HG03103 (cell line): Measurements from ENCODE around the gene FNDC3B.

Experiments
- ATAC-seq: cut with Tn5 transposase; IDR thresholded peaks from one replicate; pipeline ENCODE4 v1.9.1; 2021; ENCODE audit warnings: low read depth; ENCODE audit not compliant: unreplicated experiment

The FNDC3B gene

GRCh38 chr3:172296975-172297332, 257.6 kb downstream of the FNDC3B start:
- no peak for ATAC-seq

GRCh38 chr3:172298247-172298646, 258.9 kb downstream of the FNDC3B start:
- ATAC-seq: no peak

- no peak for ATAC-seq
Observed at GRCh38 chr3:172300187-172300586, 260.8 kb downstream of the FNDC3B start.

- no peak for ATAC-seq
Observed at GRCh38 chr3:172300862-172301261, 261.5 kb downstream of the FNDC3B start.

- no peak for ATAC-seq
Observed at GRCh38 chr3:172302203-172302602, 262.8 kb downstream of the FNDC3B start.

GRCh38 chr3:172303181-172303580, 263.8 kb downstream of the FNDC3B start:
- ATAC-seq: no peak

GRCh38 chr3:172303941-172304558, 264.7 kb downstream of the FNDC3B start:
- ATAC-seq: no peak

GRCh38 chr3:172305552-172305951, 266.2 kb downstream of the FNDC3B start:
- no peak for ATAC-seq

GRCh38 chr3:172305974-172306373, 266.6 kb downstream of the FNDC3B start:
- no peak for ATAC-seq

GRCh38 chr3:172307141-172307560, 267.8 kb downstream of the FNDC3B start:
- no peak for ATAC-seq

GRCh38 chr3:172309059-172309458, 269.7 kb downstream of the FNDC3B start:
- no peak for ATAC-seq

GRCh38 chr3:172309741-172310427, 270.5 kb downstream of the FNDC3B start:
- ATAC-seq: no peak

- ATAC-seq: no peak
Observed at GRCh38 chr3:172310428-172310760, 271.0 kb downstream of the FNDC3B start.

GRCh38 chr3:172311217-172311616, 271.8 kb downstream of the FNDC3B start:
- no peak for ATAC-seq

- no peak for ATAC-seq
Observed at GRCh38 chr3:172312001-172312400, 272.6 kb downstream of the FNDC3B start.

- no peak for ATAC-seq
Observed at GRCh38 chr3:172312711-172313110, 273.3 kb downstream of the FNDC3B start.

- no peak for ATAC-seq
Observed at GRCh38 chr3:172313671-172314070, 274.3 kb downstream of the FNDC3B start.

- no peak for ATAC-seq
Observed at GRCh38 chr3:172314591-172315160, 275.3 kb downstream of the FNDC3B start.

GRCh38 chr3:172315401-172316091, 276.2 kb downstream of the FNDC3B start:
- ATAC-seq: no peak

GRCh38 chr3:172316758-172317157, 277.4 kb downstream of the FNDC3B start:
- ATAC-seq: no peak

- ATAC-seq: no peak
Observed at GRCh38 chr3:172317481-172317880, 278.1 kb downstream of the FNDC3B start.

GRCh38 chr3:172317984-172318383, 278.6 kb downstream of the FNDC3B start:
- ATAC-seq: no peak
